ENCODE measurements around the gene CRYBA4.

The CRYBA4 gene

DNA sequence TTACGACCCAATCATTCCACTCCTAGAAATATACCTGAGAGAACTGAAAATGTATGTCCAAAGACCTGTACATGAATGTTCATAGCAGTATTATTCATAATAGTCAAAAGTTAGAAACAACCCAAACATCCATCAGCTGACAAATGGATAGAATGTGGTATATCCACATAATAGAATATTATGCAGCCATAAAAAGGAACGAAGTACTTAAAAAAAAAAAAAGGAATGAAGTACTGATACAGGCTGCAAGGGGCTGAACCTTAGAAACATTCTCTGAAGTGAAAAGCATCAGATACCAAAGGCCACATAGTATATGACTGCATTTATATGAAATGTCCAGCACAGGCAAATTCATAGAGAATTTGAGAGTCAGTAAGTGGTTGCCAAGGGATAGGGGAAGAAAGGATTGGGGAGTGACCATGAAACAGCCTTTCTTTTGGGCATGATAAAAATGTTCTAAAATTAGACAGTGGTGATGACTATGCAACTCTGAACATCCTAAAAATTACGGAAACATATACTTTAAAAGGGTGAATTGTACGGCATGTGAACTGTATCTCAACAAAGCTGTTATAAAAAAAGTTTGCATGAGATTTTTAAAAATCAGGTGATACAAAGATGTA lies 33.7 kb upstream of the CRYBA4 start:
- Mint-ChIP-seq H3K27ac (no peak overlapping the region), H3K9me3 (no peaks in the 10 kb centered on the region), H3K36me3 (peaks cover 22% of the 10 kb centered on the region), H3K27me3 (peaks cover 3% of the 10 kb centered on the region), H3K4me1 (peaks cover 82% of the 10 kb centered on the region), H3K4me3 (peak overlapping the region; percentile 84)
- CTCF ChIA-PET, result no interaction called here
- DNase-seq, result no peak

DNA sequence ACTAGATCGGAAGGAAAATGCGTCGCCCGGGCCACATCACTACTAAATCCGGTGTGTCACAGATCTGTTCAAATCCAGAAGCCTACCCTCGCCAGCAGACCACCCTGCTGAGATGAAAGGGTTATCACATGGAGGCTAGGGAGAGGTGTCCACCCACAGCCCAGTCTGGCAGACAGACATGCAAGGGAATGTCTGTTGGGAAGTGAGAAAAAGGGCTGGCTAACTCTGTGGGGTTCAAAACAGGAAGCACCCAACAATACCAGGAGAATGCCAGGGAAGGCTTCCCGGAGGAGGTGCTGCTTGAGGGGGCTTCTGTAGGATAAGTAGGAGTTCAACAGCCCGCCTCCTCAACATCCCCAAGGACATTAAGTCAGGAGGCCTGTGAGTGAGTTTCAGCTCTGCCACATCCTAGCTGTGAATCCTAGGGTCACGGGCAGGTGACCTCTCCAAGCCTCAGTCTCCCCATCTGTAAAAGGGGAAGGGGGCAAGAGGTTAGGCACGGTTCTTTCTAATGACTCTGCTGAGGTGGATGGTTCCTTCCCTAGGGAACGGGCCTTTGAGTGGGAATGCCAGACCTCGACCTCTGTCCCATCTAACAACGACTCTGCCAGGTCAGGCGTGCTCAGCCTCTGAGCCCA lies 32.9 kb upstream of the CRYBA4 start:
- Mint-ChIP-seq H3K27me3 (peaks cover 3% of the 10 kb centered on the region), H3K9me3 (no peaks in the 10 kb centered on the region), H3K36me3 (peaks cover 20% of the 10 kb centered on the region), H3K4me3 (peak overlapping the region; percentile 84), H3K4me1 (peaks cover 87% of the 10 kb centered on the region), H3K27ac (peak overlapping the region; percentile 72)
- CTCF ChIA-PET, result no interaction called here
- DNase-seq, result no peak

DNA sequence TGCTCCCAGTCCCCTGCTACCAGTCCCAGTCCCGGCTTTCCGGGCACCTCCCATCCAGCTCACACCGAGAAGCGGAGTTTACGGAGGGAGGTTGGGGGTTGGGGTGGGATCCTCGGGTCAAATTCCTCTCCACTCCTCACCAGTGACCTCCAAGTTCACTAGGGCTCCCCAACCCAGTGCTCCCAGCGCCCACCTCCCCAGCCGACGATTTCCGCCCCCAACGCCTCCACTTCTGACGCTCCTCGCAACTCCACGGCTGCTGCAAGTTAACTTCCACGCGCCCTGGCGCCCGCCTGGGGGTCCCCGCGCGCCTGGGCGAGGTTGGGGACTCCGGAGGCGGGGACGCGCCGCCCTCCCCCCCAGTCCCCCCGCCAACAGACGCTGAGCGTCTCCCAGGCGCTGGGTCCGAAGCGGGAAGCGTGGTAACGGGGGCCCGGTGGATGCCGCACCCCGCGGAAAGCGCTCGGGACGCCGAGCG lies 32.4 kb upstream of the CRYBA4 start:
- Mint-ChIP-seq H3K27ac (peak overlapping the region; percentile 72), H3K4me1 (peaks cover 87% of the 10 kb centered on the region), H3K4me3 (peak overlapping the region; percentile 84), H3K27me3 (peaks cover 3% of the 10 kb centered on the region), H3K36me3 (peaks cover 14% of the 10 kb centered on the region), H3K9me3 (no peaks in the 10 kb centered on the region)
- peak; percentile 59 for DNase-seq
- CTCF ChIA-PET, result no interaction called here

DNA sequence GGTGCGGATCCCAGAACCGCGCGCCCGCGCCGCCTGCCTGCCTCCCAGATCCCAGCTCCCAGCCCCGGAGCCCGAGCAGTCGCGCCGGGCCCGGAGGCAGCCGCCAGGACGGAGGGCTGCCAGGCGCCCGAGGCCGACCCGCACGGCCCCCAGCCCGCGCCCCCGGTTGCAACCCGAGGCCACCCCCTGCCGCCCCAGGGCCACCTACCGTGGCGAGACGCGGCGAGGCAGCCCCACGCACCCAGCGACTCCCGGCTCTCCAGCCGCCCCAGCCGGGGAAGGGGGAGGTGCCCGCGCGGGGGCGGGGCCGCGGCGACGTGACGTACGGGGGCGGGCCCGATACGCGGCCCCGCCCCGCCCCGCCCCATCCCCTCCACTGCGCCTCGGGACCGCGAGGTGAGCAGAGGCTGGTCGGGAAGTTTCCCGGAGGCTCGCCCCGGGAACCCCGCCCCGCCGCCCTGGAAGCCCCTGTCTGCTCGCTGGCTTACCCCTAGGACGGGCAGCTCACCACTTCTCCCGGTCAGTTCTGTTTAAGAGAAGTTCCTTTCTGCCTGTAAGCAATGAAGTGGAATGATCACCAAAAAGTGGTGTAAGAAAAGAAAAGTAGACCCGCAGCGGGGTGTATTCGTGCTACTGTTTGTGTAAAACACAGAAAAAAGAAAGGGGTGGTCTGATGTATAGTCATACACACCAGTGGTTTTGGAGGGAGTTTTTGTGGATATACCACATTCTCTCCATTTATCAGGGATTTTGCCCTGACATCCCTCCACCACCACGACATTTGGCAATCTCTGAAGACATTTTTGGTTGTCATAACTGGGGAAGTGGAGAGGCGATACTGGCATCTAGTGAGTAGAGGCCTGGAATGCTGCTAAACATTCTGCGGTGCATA lies 31.7 kb upstream of the CRYBA4 start, which contains the start of gene TPST2:
TPST2 (minus strand) TSS at position 288 of the 892 bp plus-strand sequence. CDS start 48,502 bp downstream, outside the sequence.
- peak; percentile 80 for DNase-seq
- CTCF ChIA-PET, result interaction anchor here (0.8 kb wide), 1 partner anchor 36 kb away, joined by 4 read pairs; no protein-coding TSS in a partner anchor
- Mint-ChIP-seq H3K36me3 (peaks cover 11% of the 10 kb centered on the region), H3K9me3 (no peaks in the 10 kb centered on the region), H3K4me1 (peaks cover 83% of the 10 kb centered on the region), H3K4me3 (peak within 1 kb of the TSS; percentile 92), H3K27ac (peak within 1 kb of the TSS; percentile 92), H3K27me3 (peaks cover 3% of the 10 kb centered on the region)

DNA sequence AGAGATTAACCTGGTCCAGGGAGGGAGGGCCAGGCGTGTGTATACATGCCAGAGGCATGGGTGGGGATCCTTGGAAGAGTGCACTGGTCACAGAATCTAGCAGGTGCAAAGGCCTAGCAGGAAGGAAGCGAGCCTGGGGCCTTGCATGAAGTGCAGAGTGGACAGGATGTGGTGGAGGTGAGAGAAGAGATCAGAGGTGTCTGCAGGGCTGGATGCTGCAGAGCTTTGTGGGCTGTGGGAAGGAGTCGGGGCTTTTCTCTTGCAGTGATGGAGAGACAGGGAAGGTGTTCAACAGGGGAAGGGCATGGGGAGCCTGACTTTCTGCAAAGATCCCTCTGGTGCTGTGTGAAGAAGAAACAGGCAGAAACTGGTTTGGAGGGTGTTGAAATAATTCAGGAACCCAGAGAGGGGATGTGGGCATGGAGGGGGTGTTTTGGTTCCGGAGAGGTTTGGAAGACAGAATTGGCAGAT lies 29.3 kb upstream of the CRYBA4 start:
- H3K4me3 Mint-ChIP-seq, result peak overlapping the region; percentile 6
- H3K36me3 Mint-ChIP-seq, result peaks cover 8% of the 10 kb centered on the region
- CTCF ChIA-PET, result interaction anchor here (0.6 kb wide), 1 partner anchor 42 kb away, joined by 3 read pairs; no protein-coding TSS in a partner anchor
- DNase-seq, result peak; percentile 77
- no peaks in the 10 kb centered on the region for H3K9me3 Mint-ChIP-seq
- H3K27ac Mint-ChIP-seq, result peak overlapping the region; percentile 76
- peaks cover 70% of the 10 kb centered on the region for H3K4me1 Mint-ChIP-seq
- peaks cover 12% of the 10 kb centered on the region for H3K27me3 Mint-ChIP-seq

DNA sequence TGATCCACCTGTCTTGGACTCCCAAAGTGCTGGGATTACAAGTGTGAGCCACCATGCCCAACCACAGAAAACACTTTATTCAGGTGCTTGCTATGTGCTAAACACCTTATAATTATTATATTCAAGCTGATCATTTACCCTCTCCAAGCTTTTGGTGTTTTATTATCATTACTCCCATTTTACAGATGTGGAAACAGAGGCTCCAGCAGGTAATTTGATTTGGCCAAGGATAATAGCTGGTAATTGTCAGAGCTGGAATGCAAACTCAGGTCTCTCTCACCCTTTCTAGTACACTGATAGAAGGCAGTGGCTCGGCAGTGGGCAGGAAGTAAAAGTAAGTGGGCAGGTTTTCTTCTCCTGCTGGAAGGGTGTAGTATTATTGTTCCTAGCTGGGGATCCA lies 28.0 kb upstream of the CRYBA4 start:
- DNase-seq, result no peak
- peak overlapping the region; percentile 34 for H3K27ac Mint-ChIP-seq
- H3K9me3 Mint-ChIP-seq, result no peaks in the 10 kb centered on the region
- H3K4me1 Mint-ChIP-seq, result peaks cover 60% of the 10 kb centered on the region
- CTCF ChIA-PET, result interaction anchor here (1.2 kb wide), 1 partner anchor 11 kb away, joined by 4 read pairs; no protein-coding TSS in a partner anchor
- H3K27me3 Mint-ChIP-seq, result peaks cover 25% of the 10 kb centered on the region
- H3K36me3 Mint-ChIP-seq, result peaks cover 1% of the 10 kb centered on the region
- H3K4me3 Mint-ChIP-seq, result no peak overlapping the region

DNA sequence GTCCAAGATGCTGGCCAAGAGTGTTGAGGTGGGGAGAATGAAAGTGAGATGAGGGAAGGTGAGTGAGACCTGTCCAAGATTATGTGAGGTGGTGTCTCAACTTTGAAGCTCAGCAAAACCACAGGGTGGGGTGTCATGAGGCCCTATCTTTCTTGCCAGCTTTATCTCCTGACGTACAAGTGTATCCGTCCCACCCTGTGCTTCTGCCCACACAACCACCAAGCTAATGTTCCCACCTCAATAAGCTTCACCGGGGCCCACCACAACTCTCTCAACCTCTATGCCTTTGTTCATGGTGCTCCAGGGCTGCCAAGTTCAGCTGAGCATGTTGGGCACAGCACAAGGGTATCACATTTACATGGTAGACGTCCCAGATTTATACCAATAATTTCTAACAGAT lies 24.7 kb upstream of the CRYBA4 start:
- Mint-ChIP-seq H3K4me1 (peaks cover 42% of the 10 kb centered on the region), H3K36me3 (no peaks in the 10 kb centered on the region), H3K27ac (no peak overlapping the region), H3K27me3 (peaks cover 50% of the 10 kb centered on the region), H3K9me3 (no peaks in the 10 kb centered on the region), H3K4me3 (no peak overlapping the region)
- no peak for DNase-seq
- CTCF ChIA-PET, result no interaction called here

DNA sequence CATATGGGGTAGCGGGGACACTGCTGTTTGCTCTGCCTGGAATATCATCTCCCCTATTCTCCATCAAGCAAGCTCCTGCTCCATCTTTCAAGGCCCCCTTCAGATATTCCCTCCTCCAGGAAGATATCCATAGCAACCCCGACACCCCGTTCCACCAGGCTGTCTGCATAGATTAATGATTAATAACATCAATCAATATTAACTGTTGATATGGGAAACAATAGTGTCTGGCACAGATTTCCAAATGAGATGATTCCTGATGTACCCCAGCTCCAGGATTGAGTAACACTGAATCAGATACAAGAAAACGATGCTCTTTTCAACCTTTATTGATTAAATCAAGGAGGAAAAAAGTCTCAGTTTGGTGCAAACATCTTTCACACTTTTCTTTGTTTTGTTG lies 24.3 kb upstream of the CRYBA4 start:
- H3K27me3 Mint-ChIP-seq, result peaks cover 50% of the 10 kb centered on the region
- peaks cover 37% of the 10 kb centered on the region for H3K4me1 Mint-ChIP-seq
- CTCF ChIA-PET, result no interaction called here
- H3K9me3 Mint-ChIP-seq, result no peaks in the 10 kb centered on the region
- no peaks in the 10 kb centered on the region for H3K36me3 Mint-ChIP-seq
- no peak for DNase-seq
- H3K4me3 Mint-ChIP-seq, result no peak overlapping the region
- no peak overlapping the region for H3K27ac Mint-ChIP-seq

DNA sequence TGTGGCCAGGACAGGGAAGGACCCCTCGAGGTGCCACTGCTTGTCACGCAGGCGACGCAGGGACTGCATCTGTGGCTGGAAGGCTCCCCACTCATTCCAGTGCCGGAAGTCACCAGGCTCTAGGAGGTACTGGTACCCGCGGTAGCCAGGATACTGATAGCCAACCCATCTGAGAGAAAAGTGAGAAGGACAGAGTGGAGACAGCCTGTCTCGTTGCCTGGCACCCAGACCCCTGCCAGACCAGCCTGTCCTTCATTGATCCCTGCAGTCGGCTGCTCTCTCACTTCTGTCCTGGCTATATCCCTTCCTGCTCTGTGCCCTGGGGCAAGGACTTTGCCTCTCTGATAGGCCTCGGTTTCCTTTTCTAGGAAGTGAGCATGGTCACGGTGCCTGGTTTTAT lies 22.3 kb upstream of the CRYBA4 start:
- no peaks in the 10 kb centered on the region for H3K36me3 Mint-ChIP-seq
- no peak for DNase-seq
- H3K4me3 Mint-ChIP-seq, result no peak overlapping the region
- H3K4me1 Mint-ChIP-seq, result peaks cover 18% of the 10 kb centered on the region
- CTCF ChIA-PET, result no interaction called here
- no peaks in the 10 kb centered on the region for H3K9me3 Mint-ChIP-seq
- H3K27ac Mint-ChIP-seq, result no peak overlapping the region
- H3K27me3 Mint-ChIP-seq, result peaks cover 50% of the 10 kb centered on the region

DNA sequence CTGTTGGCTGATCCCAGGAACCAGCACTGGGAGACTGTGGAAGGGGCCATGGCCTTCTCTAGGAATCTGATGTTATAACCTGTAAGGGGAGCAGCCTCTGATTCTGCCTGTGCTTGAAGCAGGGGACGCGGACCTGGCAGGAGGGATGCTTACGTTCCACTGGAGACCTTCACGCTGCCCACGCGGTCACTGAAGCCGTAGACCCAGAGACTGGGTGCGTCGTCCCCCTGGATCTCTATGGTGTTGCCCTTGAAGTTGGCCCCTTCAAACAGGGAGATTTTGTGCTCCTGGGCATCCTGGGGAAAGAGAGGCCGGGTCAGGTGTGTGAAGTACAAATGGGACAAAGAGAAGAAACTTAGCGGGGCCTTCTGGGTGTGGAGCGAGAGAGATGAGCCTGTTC lies 20.0 kb upstream of the CRYBA4 start:
- Mint-ChIP-seq H3K4me1 (peaks cover 12% of the 10 kb centered on the region), H3K36me3 (no peaks in the 10 kb centered on the region), H3K27me3 (peaks cover 48% of the 10 kb centered on the region), H3K9me3 (no peaks in the 10 kb centered on the region), H3K4me3 (no peak overlapping the region), H3K27ac (no peak overlapping the region)
- no peak for DNase-seq
- CTCF ChIA-PET, result no interaction called here

DNA sequence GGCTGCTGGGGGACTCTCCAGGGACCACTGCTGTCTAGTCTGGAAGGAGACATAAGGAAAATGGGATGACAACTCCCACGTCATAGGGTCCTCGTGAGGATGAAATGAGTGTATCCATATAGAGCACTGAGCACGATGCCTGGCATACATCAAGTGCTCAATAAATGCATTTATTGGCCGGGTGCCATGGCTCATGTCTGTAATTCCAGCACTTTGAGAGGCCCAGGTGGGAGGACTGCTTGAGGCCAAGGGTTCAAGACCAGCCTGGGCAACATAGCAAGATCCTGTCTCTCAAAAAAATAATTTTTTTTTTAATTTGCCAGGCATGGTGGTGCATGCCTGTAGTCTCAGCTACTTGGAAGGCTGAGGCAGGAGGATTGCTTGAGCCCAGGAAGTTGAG lies 19.6 kb upstream of the CRYBA4 start:
- Mint-ChIP-seq H3K9me3 (no peaks in the 10 kb centered on the region), H3K27me3 (peaks cover 45% of the 10 kb centered on the region), H3K36me3 (no peaks in the 10 kb centered on the region), H3K27ac (no peak overlapping the region), H3K4me1 (peaks cover 8% of the 10 kb centered on the region), H3K4me3 (no peak overlapping the region)
- no peak for DNase-seq
- CTCF ChIA-PET, result no interaction called here

DNA sequence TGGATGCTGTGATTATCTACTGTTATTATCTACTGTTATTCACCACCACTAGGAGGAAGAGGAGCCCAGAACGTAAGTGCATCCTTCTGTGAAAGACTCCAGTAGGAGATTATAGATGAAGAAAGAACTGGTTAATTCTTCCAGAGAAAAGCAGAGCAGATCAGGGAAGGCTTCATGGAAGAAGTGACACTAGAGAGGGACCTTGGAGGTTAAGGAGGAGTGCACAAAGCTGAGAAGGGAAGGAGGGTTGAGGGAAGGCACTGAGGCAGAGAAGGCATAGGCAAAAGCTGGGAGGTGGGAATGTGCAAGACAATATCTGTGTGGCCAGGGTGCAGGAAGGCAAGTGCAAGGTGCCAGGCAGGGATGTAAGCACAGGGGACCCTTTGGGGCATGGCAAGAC lies 17.4 kb upstream of the CRYBA4 start:
- Mint-ChIP-seq H3K4me1 (peaks cover 3% of the 10 kb centered on the region), H3K4me3 (no peak overlapping the region), H3K27me3 (peaks cover 39% of the 10 kb centered on the region), H3K36me3 (no peaks in the 10 kb centered on the region), H3K9me3 (no peaks in the 10 kb centered on the region), H3K27ac (no peak overlapping the region)
- CTCF ChIA-PET, result interaction anchor here (1.0 kb wide), 1 partner anchor 101 kb away, joined by 3 read pairs; no protein-coding TSS in a partner anchor
- no peak for DNase-seq

DNA sequence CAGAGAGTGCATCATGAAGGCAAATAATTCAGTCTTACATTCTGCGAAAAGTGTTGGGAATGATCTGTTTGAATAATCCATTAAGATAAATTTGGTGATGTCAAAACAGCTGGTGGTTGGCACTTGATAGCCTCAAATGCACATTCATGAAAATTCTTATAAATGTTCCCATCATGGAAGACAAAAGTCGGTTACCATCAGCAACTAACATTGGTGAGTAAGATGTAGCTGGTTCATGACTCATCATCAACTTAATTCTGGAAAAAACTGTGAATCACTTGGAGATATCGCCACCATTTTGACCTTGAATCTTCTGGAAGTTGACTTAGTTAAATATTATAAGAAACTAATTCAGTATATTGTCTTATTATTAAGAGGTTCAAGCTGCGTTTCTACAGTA lies 15.2 kb upstream of the CRYBA4 start:
- H3K27me3 Mint-ChIP-seq, result peaks cover 32% of the 10 kb centered on the region
- no peak overlapping the region for H3K4me3 Mint-ChIP-seq
- H3K4me1 Mint-ChIP-seq, result peaks cover 20% of the 10 kb centered on the region
- no peaks in the 10 kb centered on the region for H3K9me3 Mint-ChIP-seq
- CTCF ChIA-PET, result no interaction called here
- DNase-seq, result no peak
- H3K36me3 Mint-ChIP-seq, result no peaks in the 10 kb centered on the region
- no peak overlapping the region for H3K27ac Mint-ChIP-seq

DNA sequence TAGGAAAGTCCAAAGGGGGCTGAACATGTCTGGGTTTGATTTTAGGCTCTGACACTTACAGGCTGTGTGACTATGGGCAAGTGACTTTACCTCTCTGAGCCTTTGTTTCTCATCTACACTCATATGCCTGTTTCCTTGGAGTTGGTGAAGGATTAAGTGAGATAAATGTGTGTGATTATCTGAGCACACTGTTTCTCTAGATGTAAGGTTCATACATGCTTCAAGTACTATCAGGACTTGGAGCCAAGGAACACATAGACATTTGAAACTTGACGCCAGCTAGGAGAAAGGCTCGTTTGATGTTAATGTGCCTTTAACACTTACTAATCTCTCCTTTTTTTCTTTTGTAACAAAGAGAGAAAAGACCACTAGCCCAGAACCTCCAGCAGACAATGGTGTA lies 13.6 kb upstream of the CRYBA4 start:
- CTCF ChIA-PET, result no interaction called here
- H3K36me3 Mint-ChIP-seq, result no peaks in the 10 kb centered on the region
- peaks cover 41% of the 10 kb centered on the region for H3K27me3 Mint-ChIP-seq
- H3K27ac Mint-ChIP-seq, result no peak overlapping the region
- peaks cover 20% of the 10 kb centered on the region for H3K4me1 Mint-ChIP-seq
- DNase-seq, result no peak
- no peak overlapping the region for H3K4me3 Mint-ChIP-seq
- no peaks in the 10 kb centered on the region for H3K9me3 Mint-ChIP-seq

Measured in activated naive CD4-positive, alpha-beta T cell treated with anti-CD3 and anti-CD28 coated beads, Interleukin-2, amount 10 ng/mL, durations not matched to agents 7 days and 5 days (primary cell).